HG03521 (cell line): Measurements from ENCODE around the gene CCDC187.
"Not testable (repeated sequence)": the region's sequence is repeated elsewhere in the genome, so short reads cannot be mapped to it uniquely, and the experiment has no call there.

Experiments used
- ATAC-seq: cut with Tn5 transposase; IDR thresholded peaks from one replicate; pipeline ENCODE4 v1.9.1; 2021; ENCODE audit warnings: mild to moderate bottlenecking, moderate library complexity; ENCODE audit not compliant: unreplicated experiment

CCDC187 gene

GRCh38 chr9:136303825-136304416 is at the start of gene CCDC187:
CCDC187 (minus strand) TSS chr9:136304094; CDS start chr9:136303830, 264 bp downstream.
- ATAC-seq: no peak

- ATAC-seq: no peak
These were observed 49.2 kb upstream of the CCDC187 start for GRCh38 chr9:136353088-136353487.

GRCh38 chr9:136352682-136353081 is 48.8 kb upstream of the CCDC187 start:
- ATAC-seq: no peak

GRCh38 chr9:136351868-136352267 is 48.0 kb upstream of the CCDC187 start:
- not testable (repeated sequence) for ATAC-seq

GRCh38 chr9:136351252-136351800 is 47.4 kb upstream of the CCDC187 start:
- ATAC-seq: no peak

- no peak for ATAC-seq
These were observed 45.7 kb upstream of the CCDC187 start for GRCh38 chr9:136349546-136349945.

GRCh38 chr9:136348691-136349090 is 44.8 kb upstream of the CCDC187 start:
- ATAC-seq: no peak

GRCh38 chr9:136347472-136348256 is 43.8 kb upstream of the CCDC187 start:
- no peak for ATAC-seq

GRCh38 chr9:136346927-136347465 is 43.1 kb upstream of the CCDC187 start:
- no peak for ATAC-seq

GRCh38 chr9:136346157-136346481 is 42.2 kb upstream of the CCDC187 start:
- no peak for ATAC-seq

GRCh38 chr9:136345281-136346156 is 41.6 kb upstream of the CCDC187 start:
- ATAC-seq: no peak

GRCh38 chr9:136344544-136345280 is 40.8 kb upstream of the CCDC187 start:
- ATAC-seq: no peak

- no peak for ATAC-seq
These were observed 40.0 kb upstream of the CCDC187 start for GRCh38 chr9:136343884-136344269.

- ATAC-seq: no peak
These were observed 39.4 kb upstream of the CCDC187 start for GRCh38 chr9:136343121-136343883.

- no peak for ATAC-seq
These were observed 38.6 kb upstream of the CCDC187 start for GRCh38 chr9:136342181-136343120.

GRCh38 chr9:136341769-136342168 is 37.9 kb upstream of the CCDC187 start:
- ATAC-seq: no peak

GRCh38 chr9:136341042-136341655 is 37.3 kb upstream of the CCDC187 start:
- ATAC-seq: no peak

GRCh38 chr9:136340356-136341041 is 36.6 kb upstream of the CCDC187 start:
- ATAC-seq: no peak
